ENCODE results near the gene PRAMEF20. TPM values are rescaled to one million over a fixed set of nuclear protein-coding genes. Genes with fewer than 3 reads are reported as not detected.
A peak's percentile ranks its signal among the peaks of the same experiment; 100 is the strongest.
"Not testable (repeated sequence)": the region's sequence is repeated elsewhere in the genome, so short reads cannot be mapped to it uniquely, and the experiment has no call there.

PRAMEF20 gene
- not detected in 2 replicates for total RNA-seq (2014; rRNA removed; shearing (Covaris generic))

DNA sequence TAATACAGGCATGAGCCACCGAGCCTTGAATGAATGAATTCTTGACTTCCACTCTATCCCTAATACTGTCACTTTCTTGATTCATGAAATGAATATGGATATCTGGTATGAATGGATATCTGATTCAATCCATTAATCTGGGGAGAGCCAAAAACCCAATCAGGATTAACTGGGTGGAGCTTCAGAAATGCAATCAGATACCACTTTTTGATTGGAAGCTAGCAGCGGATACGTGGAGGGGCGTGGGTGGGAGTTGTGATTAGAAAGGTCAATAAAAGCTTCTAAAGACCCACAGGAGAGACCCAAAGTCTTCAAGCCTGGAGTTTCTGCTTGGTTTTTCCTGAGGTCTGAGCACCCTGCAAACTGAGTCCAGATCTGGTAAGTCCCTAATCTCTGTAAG lies at the start of gene PRAMEF20:
PRAMEF20 (plus strand) TSS at position 301 of the 400 bp plus-strand sequence. CDS start 5,905 bp downstream, outside the sequence.
- H3K4me3 ChIP-seq; H3K27ac ChIP-seq; H3K27me3 ChIP-seq; H3K9me3 ChIP-seq (replicated peaks); DNase-seq; H3K4me1 ChIP-seq; H3K36me3 ChIP-seq: not testable (repeated sequence)

- DNase-seq, H3K27me3 ChIP-seq: not testable (repeated sequence)
Observed at GRCh38 chr1:13362364-13362763, 47.9 kb upstream of the PRAMEF20 start.

DNA sequence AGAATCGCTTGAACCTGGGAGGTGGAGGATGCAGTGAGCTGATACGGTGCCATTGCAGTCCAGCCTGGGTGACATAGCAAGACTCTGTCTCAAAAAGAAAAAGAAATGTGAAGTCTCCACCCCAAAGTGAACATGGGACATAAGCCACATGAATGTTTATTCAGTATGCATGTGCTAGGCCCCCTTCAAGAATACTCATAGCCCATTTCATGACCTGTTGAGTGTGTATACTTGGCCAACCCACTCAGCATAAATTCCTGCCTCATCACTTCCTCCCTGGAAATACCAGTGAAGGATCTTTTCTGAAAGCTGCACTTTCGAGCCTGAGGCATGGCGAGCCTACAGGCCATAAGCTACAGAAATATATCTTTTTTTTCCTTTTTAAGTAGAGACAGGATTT lies 45.3 kb upstream of the PRAMEF20 start:
- H3K9me3 ChIP-seq (replicated peaks); H3K36me3 ChIP-seq; H3K27me3 ChIP-seq; H3K4me3 ChIP-seq; H3K4me1 ChIP-seq; DNase-seq; H3K27ac ChIP-seq: not testable (repeated sequence)

More at GRCh38 chr1:13362364-13362763, 47.9 kb upstream of the PRAMEF20 start:
- not testable (repeated sequence) for H3K4me1 ChIP-seq; H3K27ac ChIP-seq; H3K36me3 ChIP-seq; H3K9me3 ChIP-seq (replicated peaks); H3K4me3 ChIP-seq

GRCh38 chr1:13366536-13366935 lies 43.7 kb upstream of the PRAMEF20 start:
- not testable (repeated sequence) for DNase-seq

DNA sequence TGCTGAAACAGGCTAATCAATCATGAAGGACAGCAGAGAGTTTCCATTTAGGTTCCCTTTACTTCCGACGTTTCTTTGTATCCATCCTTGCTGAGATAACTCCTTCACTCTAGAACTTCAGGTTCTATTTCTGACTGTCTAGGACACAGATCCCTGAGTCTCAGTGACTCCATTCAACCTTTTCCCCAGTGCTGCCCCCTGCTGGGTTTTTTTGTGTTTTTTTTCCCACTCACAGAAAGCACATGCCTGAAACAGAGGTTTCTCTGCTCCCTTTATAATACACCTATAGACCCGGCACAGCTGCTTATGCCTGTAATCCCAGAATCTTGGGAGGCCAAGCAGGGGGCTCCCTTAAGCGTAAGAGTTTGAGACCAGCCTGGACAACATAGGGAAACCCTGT lies 41.7 kb upstream of the PRAMEF20 start:
- DNase-seq, result peak; percentile 41 to 72
- not testable (repeated sequence) for H3K36me3 ChIP-seq, H3K4me1 ChIP-seq

More at GRCh38 chr1:13366536-13366935, 43.7 kb upstream of the PRAMEF20 start:
- H3K27ac ChIP-seq; H3K27me3 ChIP-seq; H3K36me3 ChIP-seq; H3K9me3 ChIP-seq (replicated peaks); H3K4me3 ChIP-seq; H3K4me1 ChIP-seq: not testable (repeated sequence)

GRCh38 chr1:13378983-13379382 lies 31.3 kb upstream of the PRAMEF20 start:
- H3K27ac ChIP-seq; H3K27me3 ChIP-seq; DNase-seq; H3K36me3 ChIP-seq; H3K9me3 ChIP-seq (replicated peaks); H3K4me3 ChIP-seq; H3K4me1 ChIP-seq: not testable (repeated sequence)

More for the DNA sequence above, 41.7 kb upstream of the PRAMEF20 start:
- not testable (repeated sequence) for H3K9me3 ChIP-seq (replicated peaks); H3K27ac ChIP-seq; H3K4me3 ChIP-seq; H3K27me3 ChIP-seq

DNA sequence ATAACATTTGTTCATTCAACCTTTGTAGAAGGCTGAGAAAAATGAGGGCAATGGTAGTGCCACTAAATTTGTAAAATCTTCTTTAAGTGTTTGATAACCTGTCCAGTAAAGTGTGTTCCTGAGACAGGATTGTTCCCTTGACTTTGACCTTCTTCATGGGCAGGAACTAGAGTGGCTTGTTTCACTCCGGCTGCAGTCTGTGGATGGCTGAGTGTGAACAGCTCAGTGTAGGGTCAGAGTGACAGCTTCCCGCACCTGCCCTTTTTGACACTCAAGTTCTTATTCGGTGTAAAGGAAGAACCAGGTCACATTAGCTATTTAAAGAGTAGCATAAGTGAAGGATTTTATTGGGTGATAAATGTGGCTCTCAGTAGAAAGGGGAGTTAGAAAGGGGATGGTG lies 29.9 kb upstream of the PRAMEF20 start:
- H3K4me3 ChIP-seq; H3K4me1 ChIP-seq; DNase-seq; H3K27me3 ChIP-seq; H3K36me3 ChIP-seq; H3K9me3 ChIP-seq (replicated peaks); H3K27ac ChIP-seq: not testable (repeated sequence)

DNA sequence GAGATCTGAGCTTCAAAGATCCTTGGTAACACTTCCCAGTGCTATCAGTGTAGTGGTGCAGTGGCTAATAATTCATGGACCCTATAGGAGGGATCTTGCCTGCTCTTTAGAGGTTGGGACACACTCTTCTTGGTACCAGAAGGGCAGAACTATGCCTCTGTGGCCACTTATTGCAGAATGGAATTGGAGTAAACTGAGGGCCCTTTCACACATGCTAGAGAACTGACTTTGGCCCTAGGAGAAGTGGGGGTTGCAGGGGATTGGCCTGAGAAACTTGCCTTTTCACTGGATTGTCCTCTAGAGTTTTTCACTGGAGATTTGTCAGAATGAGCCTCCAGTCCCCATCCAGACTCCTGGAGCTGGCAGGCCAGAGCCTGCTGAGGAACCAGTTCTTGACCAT lies 20.9 kb upstream of the PRAMEF20 start, which contains the start of gene PRAMEF17:
PRAMEF17 (plus strand) TSS at position 301 of the 400 bp plus-strand sequence; CDS start at position 327, 26 bp downstream.
- not testable (repeated sequence) for DNase-seq; H3K9me3 ChIP-seq (replicated peaks); H3K27ac ChIP-seq; H3K36me3 ChIP-seq; H3K4me3 ChIP-seq; H3K27me3 ChIP-seq; H3K4me1 ChIP-seq

GRCh38 chr1:13393004-13393403 lies 17.2 kb upstream of the PRAMEF20 start:
- not testable (repeated sequence) for H3K27ac ChIP-seq; H3K4me3 ChIP-seq; H3K36me3 ChIP-seq; H3K9me3 ChIP-seq (replicated peaks); H3K4me1 ChIP-seq; H3K27me3 ChIP-seq; DNase-seq

- H3K36me3 ChIP-seq; H3K4me3 ChIP-seq; DNase-seq; H3K9me3 ChIP-seq (replicated peaks); H3K27ac ChIP-seq; H3K27me3 ChIP-seq; H3K4me1 ChIP-seq: not testable (repeated sequence)
Observed at GRCh38 chr1:13394761-13395160, 15.5 kb upstream of the PRAMEF20 start.

- H3K4me1 ChIP-seq; H3K9me3 ChIP-seq (replicated peaks); DNase-seq; H3K36me3 ChIP-seq; H3K4me3 ChIP-seq; H3K27ac ChIP-seq; H3K27me3 ChIP-seq: not testable (repeated sequence)
Observed at GRCh38 chr1:13395311-13395710, 14.9 kb upstream of the PRAMEF20 start.

GRCh38 chr1:13407811-13408210 lies 2.4 kb upstream of the PRAMEF20 start:
- Histone ChIP-seq H3K9me3 (replicated peaks) (no peaks in the 10 kb centered on the region), H3K4me3 (no peak overlapping the region), H3K27ac (no peak overlapping the region), H3K36me3 (no peaks in the 10 kb centered on the region), H3K27me3 (no peaks in the 10 kb centered on the region), H3K4me1 (no peaks in the 10 kb centered on the region)
- DNase-seq, result no peak

GRCh38 chr1:13430495-13430894 lies 20.2 kb downstream of the PRAMEF20 start:
- no peak for DNase-seq
- no peaks in the 10 kb centered on the region for H3K4me1 ChIP-seq
- H3K27ac ChIP-seq, result no peak overlapping the region
- H3K9me3 ChIP-seq (replicated peaks), result no peaks in the 10 kb centered on the region; the same call in 1 of the 2 replicates
- no peaks in the 10 kb centered on the region for H3K27me3 ChIP-seq
- H3K4me3 ChIP-seq, result no peak overlapping the region
- H3K36me3 ChIP-seq, result no peaks in the 10 kb centered on the region

DNA sequence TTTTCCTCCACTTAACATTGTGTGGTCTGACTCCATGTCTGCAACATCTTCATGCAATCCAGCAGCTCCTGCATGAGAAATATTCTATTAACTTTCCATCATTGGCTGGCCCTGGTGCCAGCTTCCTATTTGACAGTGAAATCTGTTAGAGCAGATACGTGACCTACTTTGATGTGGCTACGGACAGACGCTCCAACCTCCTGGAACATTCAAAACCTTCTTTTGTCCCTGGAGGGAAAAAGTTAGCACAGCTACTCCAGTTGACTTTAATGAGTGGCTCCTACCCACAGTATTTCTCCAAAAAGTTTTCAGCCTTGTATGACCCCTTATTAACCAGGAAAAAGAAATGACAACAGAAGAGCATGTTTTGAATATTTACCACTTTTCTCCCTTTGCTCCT lies 22.0 kb downstream of the PRAMEF20 start:
- no peak overlapping the region for H3K4me3 ChIP-seq
- no peaks in the 10 kb centered on the region; the same call in 1 of the 2 replicates for H3K9me3 ChIP-seq (replicated peaks)
- DNase-seq, result no peak
- no peaks in the 10 kb centered on the region for H3K4me1 ChIP-seq
- H3K27ac ChIP-seq, result no peak overlapping the region
- no peaks in the 10 kb centered on the region for H3K36me3 ChIP-seq
- H3K27me3 ChIP-seq, result no peaks in the 10 kb centered on the region

DNA sequence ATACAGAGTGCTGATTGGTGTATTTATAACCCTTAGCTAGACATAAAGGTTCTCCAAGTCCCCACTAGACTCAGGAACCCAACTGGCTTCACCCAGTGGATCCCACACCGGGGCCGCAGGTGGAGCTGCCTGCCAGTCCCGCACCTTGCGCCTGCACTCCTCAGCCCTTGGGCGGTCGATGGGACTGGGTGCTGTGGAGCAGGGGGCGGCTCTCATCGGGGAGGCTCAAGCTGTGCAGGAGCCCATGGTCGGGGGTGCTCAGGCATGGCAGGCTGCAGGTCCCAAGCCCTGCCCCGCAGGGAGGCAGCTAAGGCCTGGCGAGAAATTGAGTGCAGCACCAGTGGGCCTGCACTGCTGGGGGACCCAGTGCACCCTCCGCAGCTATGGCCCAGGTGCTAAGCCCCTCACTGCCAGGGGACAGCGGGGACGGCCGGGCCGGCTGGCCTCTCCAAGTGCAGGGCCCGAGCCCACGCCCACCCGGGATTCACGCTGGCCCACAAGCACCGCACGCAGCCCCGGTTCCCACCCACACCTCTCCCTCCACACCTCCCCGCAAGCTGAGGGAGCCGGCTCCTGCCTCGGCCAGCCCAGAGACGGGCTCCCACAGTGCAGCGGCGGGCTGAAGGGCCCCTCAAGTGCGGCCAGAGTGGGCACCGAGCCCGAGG lies 23.6 kb downstream of the PRAMEF20 start:
- not testable (repeated sequence) for DNase-seq; H3K9me3 ChIP-seq (replicated peaks); H3K27ac ChIP-seq; H3K4me3 ChIP-seq; H3K27me3 ChIP-seq; H3K36me3 ChIP-seq; H3K4me1 ChIP-seq

- no peaks in the 10 kb centered on the region for H3K9me3 ChIP-seq (replicated peaks)
- H3K4me1 ChIP-seq, result no peaks in the 10 kb centered on the region
- no peak overlapping the region for H3K27ac ChIP-seq
- no peak overlapping the region for H3K4me3 ChIP-seq
- DNase-seq, result no peak
- H3K36me3 ChIP-seq, result no peaks in the 10 kb centered on the region
- H3K27me3 ChIP-seq, result no peaks in the 10 kb centered on the region
Observed at GRCh38 chr1:13435458-13435857, 25.2 kb downstream of the PRAMEF20 start.

Data from SJCRH30 (cell line).